HEK293 (cell line): ENCODE measurements around the gene SEMA7A.
A peak's percentile ranks its signal among the peaks of the same experiment; 100 is the strongest.
"Not testable (repeated sequence)": the region's sequence is repeated elsewhere in the genome, so short reads cannot be mapped to it uniquely, and the experiment has no call there.

Source experiments
- CTCF ChIA-PET: fragments of 350-600 bp; formaldehyde crosslinking; extraction: SDS; loops from one replicate; lab custom pipeline; 2021; ENCODE audit warnings: antibody characterized with exemption; lab: Yijun Ruan, JAX
- POLR2A ChIA-PET: fragments of 300-600 bp; formaldehyde crosslinking; extraction: SDS; loops from one replicate; lab custom pipeline; 2020; ENCODE audit warnings: antibody characterized with exemption, inconsistent platforms; lab: Yijun Ruan, JAX
- H3K27ac ChIP-seq: fragments of 200-500 bp; sonication (Bioruptor generic); 2 replicates; pipeline ENCODE4 v1.5.1; 2014; ENCODE audit warnings: low read depth, low read length, control low read depth, inconsistent platforms; ENCODE audit errors: extremely low read depth
- H3K36me3 ChIP-seq, 2 experiments: fragments of 200-500 bp in 1 of 2; sonication (Bioruptor generic) in 1 of 2; 1 replicate in 1 of 2; 2 replicates in 1 of 2; pipeline ENCODE4 v1.5.1; 2014 to 2017; ENCODE audit warnings: inconsistent platforms in 2 of 2, low read length in 2 of 2; ENCODE audit not compliant: control insufficient read depth in 2 of 2, insufficient read depth in 1 of 2
- H3K4me1 ChIP-seq: fragments of 200-500 bp; sonication (Bioruptor generic); 2 replicates; pipeline ENCODE4 v1.5.1; 2014; ENCODE audit warnings: mild to moderate bottlenecking, low read length, inconsistent platforms; ENCODE audit not compliant: control insufficient read depth, insufficient read depth
- H3K4me3 ChIP-seq: 2 replicates; pipeline ENCODE4 v1.5.1; 2011; ENCODE audit warnings: low read depth, mild to moderate bottlenecking, control low read depth, low read length, moderate library complexity
- H3K9me3 ChIP-seq: fragments of 200-500 bp; sonication (Bioruptor generic); 2 replicates; pipeline ENCODE4 v1.5.1; 2014; ENCODE audit warnings: low read depth, low read length, inconsistent platforms; ENCODE audit not compliant: control insufficient read depth, insufficient read depth
- ATF2 ChIP-seq: fragments of 450-650 bp; formaldehyde crosslinking; IDR thresholded peaks from 2 replicates; pipeline ENCODE4 v1.5.1; 2016; ENCODE audit warnings: missing biosample characterization, missing genetic modification characterization, low read depth
- EGR2 ChIP-seq: fragments of 450-650 bp; formaldehyde crosslinking; IDR thresholded peaks from 2 replicates; pipeline ENCODE4 v1.5.1; 2016; ENCODE audit warnings: low read depth, missing biosample characterization, missing genetic modification characterization
- GLIS1 ChIP-seq: fragments of 450-650 bp; formaldehyde crosslinking; IDR thresholded peaks from 2 replicates; pipeline ENCODE4 v1.5.1; 2016; ENCODE audit warnings: missing biosample characterization, missing genetic modification characterization
- ZBTB7A ChIP-seq: fragments of 450-650 bp; formaldehyde crosslinking; IDR thresholded peaks from 2 replicates; pipeline ENCODE4 v1.5.1; 2016; ENCODE audit warnings: low read depth, missing biosample characterization, missing genetic modification characterization
- ZNF10 ChIP-seq: fragments of 450-650 bp; formaldehyde crosslinking; IDR thresholded peaks from 2 replicates; pipeline ENCODE4 v1.5.1; 2017; ENCODE audit warnings: missing biosample characterization, missing genetic modification characterization
- ZNF174 ChIP-seq: fragments of 450-650 bp; formaldehyde crosslinking; IDR thresholded peaks from 2 replicates; pipeline ENCODE4 v1.5.0; 2017; ENCODE audit warnings: missing biosample characterization, mild to moderate bottlenecking, missing genetic modification characterization
- ZNF223 ChIP-seq: fragments of 450-650 bp; formaldehyde crosslinking; IDR thresholded peaks from 2 replicates; pipeline ENCODE4 v1.5.1; 2016; ENCODE audit warnings: missing biosample characterization, missing genetic modification characterization
- ZNF48 ChIP-seq: fragments of 450-650 bp; formaldehyde crosslinking; IDR thresholded peaks from 2 replicates; pipeline ENCODE4 v1.5.1; 2016; ENCODE audit warnings: missing biosample characterization, missing genetic modification characterization
- ZNF585B ChIP-seq: fragments of 450-650 bp; formaldehyde crosslinking; IDR thresholded peaks from 2 replicates; pipeline ENCODE4 v1.5.1; 2016; ENCODE audit warnings: missing biosample characterization, missing genetic modification characterization
- ZNF629 ChIP-seq: fragments of 450-650 bp; formaldehyde crosslinking; IDR thresholded peaks from 2 replicates; pipeline ENCODE4 v1.5.1; 2017; ENCODE audit warnings: missing biosample characterization, missing genetic modification characterization
- ZNF692 ChIP-seq: fragments of 450-650 bp; formaldehyde crosslinking; IDR thresholded peaks from 2 replicates; pipeline ENCODE4 v1.5.1; 2016; ENCODE audit warnings: missing biosample characterization, missing genetic modification characterization
- ZNF747 ChIP-seq: fragments of 450-650 bp; formaldehyde crosslinking; IDR thresholded peaks from 2 replicates; pipeline ENCODE4 v1.5.1; 2016; ENCODE audit warnings: missing biosample characterization, missing genetic modification characterization
- ZSCAN5A ChIP-seq: fragments of 450-650 bp; formaldehyde crosslinking; IDR thresholded peaks from 2 replicates; pipeline ENCODE4 v1.5.1; 2016; ENCODE audit warnings: missing biosample characterization, missing genetic modification characterization

SEMA7A gene

GRCh38 chr15:74364936-74365597, 68.7 kb downstream of the SEMA7A start:
- POLR2A ChIA-PET, result no interaction called here
- TF ChIP-seq ZNF10 (no peak), ZNF629 (no peak), EGR2 (no peak), ZSCAN5A (tag by site-specific recombination) (no peak), ZBTB7A (tag by site-specific recombination) (no peak), ZNF692 (tag by site-specific recombination) (no peak), ZNF585B (tag by site-specific recombination) (no peak)
- Histone ChIP-seq H3K27ac (no peak overlapping the region), H3K36me3 (no peaks in the 10 kb centered on the region), H3K4me3 (peak overlapping the region; percentile 52), H3K9me3 (no peaks in the 10 kb centered on the region), H3K4me1 (no peaks in the 10 kb centered on the region)
- CTCF ChIA-PET, result interaction anchor here (0.7 to 4.1 kb wide), 4 partner anchors 8 to 405 kb away, joined by 4 to 19 read pairs (median 9); no protein-coding TSS in a partner anchor

- H3K4me1 ChIP-seq, result no peaks in the 10 kb centered on the region
- TF ChIP-seq ZNF747 (tag by site-specific recombination), result no peak
- TF ChIP-seq ZNF174 (tag by site-specific recombination), result no peak
- no peak for TF ChIP-seq ZNF48 (tag by site-specific recombination)
- no peak for TF ChIP-seq ZNF223
- TF ChIP-seq ATF2 (tag by site-specific recombination), result peak; percentile 70
- no peak overlapping the region for H3K4me3 ChIP-seq
- no peak overlapping the region for H3K27ac ChIP-seq
- ChIA-PET POLR2A (no interaction called here), CTCF (interaction anchor here (0.6 to 4.1 kb wide), 5 partner anchors 11 to 409 kb away, joined by 3 to 19 read pairs (median 5); no protein-coding TSS in a partner anchor)
- H3K9me3 ChIP-seq, result no peaks in the 10 kb centered on the region
- no peaks in the 10 kb centered on the region for H3K36me3 ChIP-seq
Observed at GRCh38 chr15:74362482-74362881, 71.3 kb downstream of the SEMA7A start.

- CTCF ChIA-PET, result interaction anchor here (0.6 to 4.1 kb wide), 8 partner anchors 9 to 400 kb away, joined by 3 to 19 read pairs (median 3); no protein-coding TSS in a partner anchor
- POLR2A ChIA-PET, result not testable (repeated sequence)
Observed at GRCh38 chr15:74360855-74361254, 72.9 kb downstream of the SEMA7A start.

DNA sequence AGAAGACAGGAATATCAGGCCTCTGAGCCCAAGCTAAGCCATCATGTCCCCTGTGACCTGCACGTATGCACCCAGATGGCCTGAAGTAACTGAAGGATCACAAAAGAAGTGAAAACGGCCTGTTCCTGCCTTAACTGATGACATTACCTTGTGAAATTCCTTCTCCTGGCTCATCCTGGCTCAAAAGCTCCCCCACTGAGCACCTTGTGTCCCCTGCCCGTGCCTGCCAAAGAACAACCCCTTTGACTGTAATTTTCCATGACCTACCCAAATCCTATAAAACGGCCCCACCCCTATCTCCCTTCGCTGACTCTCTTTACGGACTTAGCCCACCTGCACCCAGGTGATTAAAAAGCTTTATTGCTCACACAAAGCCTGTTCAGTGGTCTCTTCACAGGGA, 74.4 kb downstream of the SEMA7A start:
- TF ChIP-seq GLIS1 (tag by site-specific recombination), result peak; percentile 59
- TF ChIP-seq, all 188 proteins: peak for 1; not testable (repeated sequence) for 187
- CTCF ChIA-PET, result interaction anchor here (1.2 kb wide), 2 partner anchors 11 to 15 kb away, joined by 3 to 6 read pairs; no protein-coding TSS in a partner anchor
- H3K27ac ChIP-seq, H3K4me1 ChIP-seq, POLR2A ChIA-PET, H3K36me3 ChIP-seq, H3K9me3 ChIP-seq, H3K4me3 ChIP-seq: not testable (repeated sequence)

More at GRCh38 chr15:74360855-74361254, 72.9 kb downstream of the SEMA7A start:
- H3K27ac ChIP-seq, H3K36me3 ChIP-seq, H3K4me3 ChIP-seq, H3K9me3 ChIP-seq, H3K4me1 ChIP-seq: not testable (repeated sequence)
